Activated CD4-positive, alpha-beta T cell treated with anti-CD3 and anti-CD28 coated beads, Interleukin-2, amount 10 ng/mL, durations not matched to agents 24 days and 14 days (primary cell): ENCODE data around the gene TMPRSS15. TPM values are rescaled to one million over a fixed set of nuclear protein-coding genes. Genes with fewer than 3 reads are reported as not detected.
A peak's percentile ranks its signal among the peaks of the same experiment; 100 is the strongest.

Experiments used
- DNase-seq: peaks from one replicate; pipeline ENCODE4 v3.0.0; 2022
- H3K27ac Mint-ChIP-seq: one replicate; pipeline ENCODE4 v1.8.0; 2022; ENCODE audit warnings: mild to moderate bottlenecking, mixed read lengths
- H3K27me3 Mint-ChIP-seq: one replicate; pipeline ENCODE4 v1.8.0; 2022; ENCODE audit warnings: mixed read lengths
- H3K36me3 Mint-ChIP-seq: one replicate; pipeline ENCODE4 v1.8.0; 2022; ENCODE audit warnings: low read depth, mild to moderate bottlenecking, mixed read lengths
- H3K4me1 Mint-ChIP-seq: one replicate; pipeline ENCODE4 v1.8.0; 2021; ENCODE audit warnings: mixed read lengths
- H3K4me3 Mint-ChIP-seq: one replicate; pipeline ENCODE4 v1.8.0; 2022; ENCODE audit warnings: mild to moderate bottlenecking, moderate library complexity, mixed read lengths
- H3K9me3 Mint-ChIP-seq: one replicate; pipeline ENCODE4 v1.8.0; 2021; ENCODE audit warnings: mixed read lengths
- intact Hi-C: fragments of 100-400 bp; cut with micrococcal nuclease; formaldehyde crosslinking; loops from one replicate; pipeline ENCODE4 v1.15.1; 2023
- total RNA-seq: library from RNA; stranded (reverse); gene quantifications from 2 replicates; pipeline ENCODE4 v1.2.3, GENCODE V29; 2022

TMPRSS15 gene
- total RNA-seq, 1 donor from 2014 or later, result not detected

DNA sequence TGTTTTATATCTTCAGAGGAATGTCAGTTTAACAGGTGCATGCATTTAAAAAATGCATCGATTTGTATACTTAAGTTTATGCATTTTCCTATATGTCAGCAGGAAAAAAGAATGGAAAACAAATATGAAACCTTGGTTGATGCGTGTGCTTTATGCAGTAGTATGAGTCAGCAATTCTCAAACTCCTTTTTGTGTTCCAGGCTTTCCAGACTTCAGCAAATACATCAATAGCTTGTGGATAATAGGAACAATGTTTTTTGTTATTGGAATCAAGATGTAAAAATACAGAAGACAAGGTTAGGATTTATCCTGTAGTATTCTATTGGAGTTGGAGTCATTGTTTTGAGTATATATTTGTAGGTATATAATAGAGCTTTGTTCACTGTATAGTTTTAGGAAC is 113.7 kb downstream of the TMPRSS15 start:
- intact Hi-C loops, result no loop called here
- H3K27me3 Mint-ChIP-seq, result no peaks in the 10 kb centered on the region
- no peaks in the 10 kb centered on the region for H3K9me3 Mint-ChIP-seq
- no peaks in the 10 kb centered on the region for H3K36me3 Mint-ChIP-seq
- no peak for DNase-seq
- no peak overlapping the region for H3K27ac Mint-ChIP-seq
- H3K4me1 Mint-ChIP-seq, result no peaks in the 10 kb centered on the region
- no peak overlapping the region for H3K4me3 Mint-ChIP-seq

GRCh38 chr21:18285379-18285778 is 118.2 kb downstream of the TMPRSS15 start:
- H3K36me3 Mint-ChIP-seq, result no peaks in the 10 kb centered on the region
- intact Hi-C loops, result no loop called here
- no peak for DNase-seq
- no peaks in the 10 kb centered on the region for H3K9me3 Mint-ChIP-seq
- no peaks in the 10 kb centered on the region for H3K27me3 Mint-ChIP-seq
- H3K27ac Mint-ChIP-seq, result no peak overlapping the region
- H3K4me3 Mint-ChIP-seq, result no peak overlapping the region
- no peaks in the 10 kb centered on the region for H3K4me1 Mint-ChIP-seq

- no peaks in the 10 kb centered on the region for H3K4me1 Mint-ChIP-seq
- DNase-seq, result no peak
- no peaks in the 10 kb centered on the region for H3K36me3 Mint-ChIP-seq
- no peak overlapping the region for H3K4me3 Mint-ChIP-seq
- H3K27ac Mint-ChIP-seq, result no peak overlapping the region
- H3K27me3 Mint-ChIP-seq, result no peaks in the 10 kb centered on the region
- H3K9me3 Mint-ChIP-seq, result no peaks in the 10 kb centered on the region
- intact Hi-C loops, result no loop called here
Measured at GRCh38 chr21:18275781-18276180, 127.8 kb downstream of the TMPRSS15 start.

DNA sequence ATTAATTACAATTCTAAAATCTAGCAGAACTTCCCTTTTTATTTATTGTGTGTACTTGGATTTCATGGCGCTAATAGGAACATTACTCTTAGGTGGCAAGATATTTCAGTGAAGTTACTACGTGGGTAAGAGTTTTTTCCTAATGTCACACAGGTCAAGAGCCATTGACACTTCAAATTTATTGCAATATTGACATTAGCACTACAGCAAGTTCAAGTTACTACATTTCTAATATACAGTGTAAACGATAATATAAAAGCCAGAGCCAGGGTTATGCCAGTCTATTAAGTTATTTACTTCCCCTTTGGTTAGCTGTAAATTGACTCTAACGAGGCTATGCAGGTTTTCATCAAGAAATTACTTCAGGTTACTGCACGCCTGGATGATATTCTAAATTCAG is 129.2 kb downstream of the TMPRSS15 start:
- no peaks in the 10 kb centered on the region for H3K9me3 Mint-ChIP-seq
- no peak for DNase-seq
- no peak overlapping the region for H3K4me3 Mint-ChIP-seq
- H3K27ac Mint-ChIP-seq, result no peak overlapping the region
- H3K4me1 Mint-ChIP-seq, result no peaks in the 10 kb centered on the region
- intact Hi-C loops, result no loop called here
- no peaks in the 10 kb centered on the region for H3K36me3 Mint-ChIP-seq
- no peaks in the 10 kb centered on the region for H3K27me3 Mint-ChIP-seq

GRCh38 chr21:18273400-18273799 is 130.2 kb downstream of the TMPRSS15 start:
- no peaks in the 10 kb centered on the region for H3K36me3 Mint-ChIP-seq
- intact Hi-C loops, result no loop called here
- no peaks in the 10 kb centered on the region for H3K4me1 Mint-ChIP-seq
- no peak overlapping the region for H3K4me3 Mint-ChIP-seq
- H3K9me3 Mint-ChIP-seq, result no peaks in the 10 kb centered on the region
- no peaks in the 10 kb centered on the region for H3K27me3 Mint-ChIP-seq
- H3K27ac Mint-ChIP-seq, result no peak overlapping the region
- DNase-seq, result no peak

DNA sequence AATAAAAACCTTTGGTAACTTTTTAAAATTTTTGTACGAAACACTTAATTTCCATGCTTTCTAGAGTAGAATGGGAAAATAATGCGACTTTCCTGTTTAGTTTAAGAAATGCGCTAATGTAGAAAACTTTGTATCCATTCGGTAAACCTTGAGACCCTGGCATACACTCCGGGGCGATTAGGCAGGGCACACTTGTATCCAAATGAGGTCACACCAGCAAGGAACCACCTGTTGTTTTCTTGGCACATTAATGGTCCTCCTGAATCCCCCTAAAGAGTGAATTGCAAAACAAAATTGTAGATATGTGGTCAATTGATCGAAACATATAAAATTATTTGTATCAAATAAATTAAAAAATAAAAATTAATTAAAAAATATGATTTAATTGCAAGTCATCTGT is 133.7 kb downstream of the TMPRSS15 start:
- Mint-ChIP-seq H3K4me3 (no peak overlapping the region), H3K27ac (no peak overlapping the region), H3K36me3 (no peaks in the 10 kb centered on the region), H3K9me3 (no peaks in the 10 kb centered on the region), H3K4me1 (no peaks in the 10 kb centered on the region), H3K27me3 (no peaks in the 10 kb centered on the region)
- no peak for DNase-seq
- intact Hi-C loops, result no loop called here

DNA sequence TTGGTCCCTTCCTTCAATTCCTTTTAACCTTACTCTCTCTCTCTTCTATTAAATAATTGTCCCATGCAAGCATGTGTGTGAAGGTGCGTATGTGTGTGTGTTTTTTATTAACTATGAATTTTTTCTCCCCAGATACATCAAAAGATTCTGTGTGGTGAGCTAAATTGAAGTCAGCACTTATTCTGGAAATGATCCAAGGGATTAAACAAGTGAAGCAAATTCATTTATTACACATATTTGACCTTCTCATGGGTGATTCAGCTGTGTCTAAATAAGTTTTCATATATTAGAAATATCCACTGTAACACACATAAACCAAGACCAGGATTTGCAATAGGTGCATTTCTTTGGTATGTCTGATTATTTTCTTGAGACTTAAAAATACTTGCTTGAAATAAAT is 134.7 kb downstream of the TMPRSS15 start:
- no peak for DNase-seq
- H3K36me3 Mint-ChIP-seq, result no peaks in the 10 kb centered on the region
- H3K27ac Mint-ChIP-seq, result no peak overlapping the region
- intact Hi-C loops, result no loop called here
- no peaks in the 10 kb centered on the region for H3K4me1 Mint-ChIP-seq
- H3K27me3 Mint-ChIP-seq, result no peaks in the 10 kb centered on the region
- no peak overlapping the region for H3K4me3 Mint-ChIP-seq
- no peaks in the 10 kb centered on the region for H3K9me3 Mint-ChIP-seq

- Mint-ChIP-seq H3K36me3 (no peaks in the 10 kb centered on the region), H3K4me1 (no peaks in the 10 kb centered on the region), H3K27me3 (no peaks in the 10 kb centered on the region), H3K27ac (no peak overlapping the region), H3K9me3 (no peaks in the 10 kb centered on the region), H3K4me3 (no peak overlapping the region)
- no peak for DNase-seq
- intact Hi-C loops, result no loop called here
Measured at GRCh38 chr21:18267496-18267895, 136.1 kb downstream of the TMPRSS15 start.

- H3K27me3 Mint-ChIP-seq, result no peaks in the 10 kb centered on the region
- no peak overlapping the region for H3K4me3 Mint-ChIP-seq
- no peak overlapping the region for H3K27ac Mint-ChIP-seq
- DNase-seq, result no peak
- H3K9me3 Mint-ChIP-seq, result no peaks in the 10 kb centered on the region
- no peaks in the 10 kb centered on the region for H3K36me3 Mint-ChIP-seq
- no peaks in the 10 kb centered on the region for H3K4me1 Mint-ChIP-seq
- intact Hi-C loops, result no loop called here
Measured at GRCh38 chr21:18265944-18266343, 137.6 kb downstream of the TMPRSS15 start.

DNA sequence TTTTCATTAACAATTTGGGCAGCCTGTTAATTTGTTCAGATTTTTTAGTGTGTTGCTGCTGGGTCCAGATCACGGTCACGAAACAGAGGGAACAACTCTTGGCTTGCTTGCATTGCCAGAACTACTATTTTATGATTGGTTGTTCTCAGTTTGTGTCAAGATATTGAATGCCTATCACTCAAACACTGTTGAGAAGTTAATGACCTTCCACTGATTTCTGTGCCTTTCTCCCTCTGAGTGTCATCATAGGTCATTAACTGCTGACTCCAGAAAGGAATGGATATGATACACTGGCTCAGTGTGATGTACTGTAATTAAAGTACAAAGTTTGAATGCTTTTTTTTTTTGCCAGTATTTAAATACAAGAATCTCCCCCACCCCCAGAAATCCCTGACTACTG is 149.8 kb downstream of the TMPRSS15 start:
- Mint-ChIP-seq H3K27ac (no peak overlapping the region), H3K9me3 (no peaks in the 10 kb centered on the region), H3K36me3 (no peaks in the 10 kb centered on the region), H3K4me3 (no peak overlapping the region), H3K27me3 (no peaks in the 10 kb centered on the region), H3K4me1 (no peaks in the 10 kb centered on the region)
- intact Hi-C loops, result loop anchor here (10.0 kb wide), 1 partner anchor 469 kb away; no protein-coding TSS in a partner anchor
- DNase-seq, result no peak

- no peaks in the 10 kb centered on the region for H3K4me1 Mint-ChIP-seq
- intact Hi-C loops, result loop anchor here (10.0 kb wide), 1 partner anchor 468 kb away; no protein-coding TSS in a partner anchor
- no peak overlapping the region for H3K27ac Mint-ChIP-seq
- no peak for DNase-seq
- H3K9me3 Mint-ChIP-seq, result no peaks in the 10 kb centered on the region
- no peaks in the 10 kb centered on the region for H3K36me3 Mint-ChIP-seq
- no peak overlapping the region for H3K4me3 Mint-ChIP-seq
- no peaks in the 10 kb centered on the region for H3K27me3 Mint-ChIP-seq
Measured at GRCh38 chr21:18253221-18253620, 150.4 kb downstream of the TMPRSS15 start.

GRCh38 chr21:18252680-18253079 is 150.9 kb downstream of the TMPRSS15 start:
- no peaks in the 10 kb centered on the region for H3K36me3 Mint-ChIP-seq
- no peaks in the 10 kb centered on the region for H3K9me3 Mint-ChIP-seq
- H3K27me3 Mint-ChIP-seq, result no peaks in the 10 kb centered on the region
- no peak overlapping the region for H3K27ac Mint-ChIP-seq
- no peak for DNase-seq
- H3K4me3 Mint-ChIP-seq, result no peak overlapping the region
- intact Hi-C loops, result loop anchor here (10.0 kb wide), 1 partner anchor 468 kb away; no protein-coding TSS in a partner anchor
- no peaks in the 10 kb centered on the region for H3K4me1 Mint-ChIP-seq

- no peak overlapping the region for H3K27ac Mint-ChIP-seq
- no peaks in the 10 kb centered on the region for H3K9me3 Mint-ChIP-seq
Measured at GRCh38 chr21:18252256-18252655, 151.3 kb downstream of the TMPRSS15 start.

GRCh38 chr21:18251065-18251464 is 152.5 kb downstream of the TMPRSS15 start:
- intact Hi-C loops, result loop anchor here (10.0 kb wide), 1 partner anchor 466 kb away; no protein-coding TSS in a partner anchor
- DNase-seq, result no peak
- Mint-ChIP-seq H3K36me3 (no peaks in the 10 kb centered on the region), H3K4me1 (no peaks in the 10 kb centered on the region), H3K9me3 (no peaks in the 10 kb centered on the region), H3K27ac (no peak overlapping the region), H3K4me3 (no peak overlapping the region), H3K27me3 (peaks cover 4% of the 10 kb centered on the region)

More at GRCh38 chr21:18252256-18252655, 151.3 kb downstream of the TMPRSS15 start:
- H3K4me1 Mint-ChIP-seq, result no peaks in the 10 kb centered on the region
- intact Hi-C loops, result loop anchor here (10.0 kb wide), 1 partner anchor 467 kb away; no protein-coding TSS in a partner anchor
- no peak overlapping the region for H3K4me3 Mint-ChIP-seq
- H3K27me3 Mint-ChIP-seq, result no peaks in the 10 kb centered on the region
- H3K36me3 Mint-ChIP-seq, result no peaks in the 10 kb centered on the region
- no peak for DNase-seq

DNA sequence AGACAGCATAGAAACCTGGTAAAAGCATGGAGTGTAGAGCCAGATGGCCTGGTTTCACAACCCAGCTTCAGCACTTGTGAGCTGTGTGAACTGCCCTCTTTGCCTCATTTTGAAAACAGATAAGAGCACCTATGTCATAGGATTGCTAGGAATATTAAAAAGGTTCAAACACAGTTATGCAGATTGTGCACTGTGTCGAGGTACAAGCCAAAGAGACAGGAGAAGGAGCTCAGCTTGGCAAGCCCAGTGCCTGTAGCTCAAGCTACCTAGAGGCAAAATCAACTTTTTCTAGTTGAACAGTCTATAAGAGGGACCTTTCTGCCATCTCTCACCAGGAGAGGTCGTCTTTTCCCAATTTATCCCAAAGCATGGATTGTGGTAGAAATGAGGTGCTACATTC is 153.9 kb downstream of the TMPRSS15 start:
- Mint-ChIP-seq H3K27ac (no peak overlapping the region), H3K4me1 (no peaks in the 10 kb centered on the region), H3K27me3 (peaks cover 11% of the 10 kb centered on the region), H3K9me3 (no peaks in the 10 kb centered on the region), H3K36me3 (no peaks in the 10 kb centered on the region), H3K4me3 (no peak overlapping the region)
- intact Hi-C loops, result loop anchor here (10.0 kb wide), 1 partner anchor 465 kb away; no protein-coding TSS in a partner anchor
- DNase-seq, result peak; percentile 65
